Ectodermal cell (in vitro differentiated cells): ENCODE measurements around the gene PKNOX2.
A peak's percentile ranks its signal among the peaks of the same experiment; 100 is the strongest.

ENCODE experiments used
- H3K27ac ChIP-seq: 2 replicates; pipeline ENCODE4 v1.7.0; 2013; ENCODE audit warnings: mild to moderate bottlenecking, low read depth, low read length; ENCODE audit not compliant: insufficient read depth, poor library complexity, severe bottlenecking
- H3K27me3 ChIP-seq: 2 replicates; pipeline ENCODE4 v1.7.0; 2013; ENCODE audit warnings: mild to moderate bottlenecking, low read length; ENCODE audit not compliant: insufficient read depth, control insufficient read depth, poor library complexity, severe bottlenecking
- H3K36me3 ChIP-seq: one replicate; pipeline ENCODE4 v1.7.0; 2013; ENCODE audit warnings: low read length; ENCODE audit not compliant: control insufficient read depth, insufficient read depth
- H3K4me1 ChIP-seq: one replicate; pipeline ENCODE4 v1.7.0; 2013; ENCODE audit warnings: low read length; ENCODE audit not compliant: control insufficient read depth, insufficient read depth
- H3K4me3 ChIP-seq: 2 replicates; pipeline ENCODE4 v1.7.0; 2013; ENCODE audit warnings: low read depth, low read length, control low read depth; ENCODE audit not compliant: insufficient read depth
- H3K9me3 ChIP-seq: 2 replicates; pipeline ENCODE4 v1.7.0; 2013; ENCODE audit warnings: mild to moderate bottlenecking, low read length, moderate library complexity; ENCODE audit not compliant: control insufficient read depth
- WGBS, 2 experiments: methylation state at CpG; one replicate each; pipeline ENCODE4 v1.1.7; 2013; ENCODE audit warnings: missing lambda C conversion rate in 2 of 2; 5-methylcytosine and 5-hydroxymethylcytosine counted together

The PKNOX2 gene

DNA sequence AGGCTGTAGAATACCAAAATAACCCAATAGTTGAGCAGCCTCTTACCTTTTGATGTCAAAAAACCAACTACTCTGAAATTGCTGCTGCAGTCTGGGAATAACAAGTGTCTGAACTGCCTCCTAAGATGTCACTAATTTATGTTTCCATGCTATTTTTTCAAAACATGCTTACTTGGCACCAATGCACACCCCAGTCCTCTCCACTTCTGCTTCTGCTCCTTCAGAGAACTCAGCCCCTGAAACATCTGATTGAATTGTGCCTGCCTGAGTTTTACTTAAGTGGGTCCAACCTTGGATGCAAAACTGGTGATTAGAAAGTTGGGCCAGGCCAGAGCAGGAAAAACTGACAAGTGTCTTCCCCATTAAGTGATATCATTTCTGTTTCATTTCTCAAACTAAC lies 28.6 kb upstream of the PKNOX2 start:
- no peaks in the 10 kb centered on the region for H3K9me3 ChIP-seq

DNA sequence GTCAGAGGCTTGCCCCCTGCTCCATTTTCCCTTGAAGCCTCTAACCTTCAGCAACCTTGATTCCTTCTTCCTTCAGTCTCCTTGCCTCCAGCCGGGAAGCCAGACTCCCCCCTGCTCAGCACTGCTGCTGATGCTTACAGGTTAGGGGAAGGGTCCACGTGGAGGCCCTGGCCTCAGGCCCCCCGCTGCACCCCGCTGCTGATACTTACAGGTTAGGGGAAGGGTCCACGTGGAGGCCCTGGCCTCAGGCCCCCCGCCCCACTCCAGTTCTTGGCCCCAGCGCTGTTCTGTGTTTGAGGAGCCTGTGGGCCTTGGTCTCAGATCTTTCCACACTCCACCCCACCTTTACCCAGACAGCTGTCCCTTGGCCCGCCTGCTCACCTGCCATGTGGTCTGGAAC lies 25.6 kb upstream of the PKNOX2 start:
- Histone ChIP-seq H3K27me3 (no peaks in the 10 kb centered on the region), H3K9me3 (no peaks in the 10 kb centered on the region), H3K4me3 (no peak overlapping the region), H3K27ac (no peak overlapping the region), H3K36me3 (no peaks in the 10 kb centered on the region), H3K4me1 (peaks cover 50% of the 10 kb centered on the region)
- WGBS, 2 experiments, result 86 to 88% methylated on average over 8 of the region's 8 CpGs

More for the DNA sequence above, 28.6 kb upstream of the PKNOX2 start:
- no peaks in the 10 kb centered on the region for H3K27me3 ChIP-seq
- no peak overlapping the region for H3K27ac ChIP-seq
- H3K4me1 ChIP-seq, result peaks cover 36% of the 10 kb centered on the region
- no peak overlapping the region for H3K4me3 ChIP-seq
- no peaks in the 10 kb centered on the region for H3K36me3 ChIP-seq

DNA sequence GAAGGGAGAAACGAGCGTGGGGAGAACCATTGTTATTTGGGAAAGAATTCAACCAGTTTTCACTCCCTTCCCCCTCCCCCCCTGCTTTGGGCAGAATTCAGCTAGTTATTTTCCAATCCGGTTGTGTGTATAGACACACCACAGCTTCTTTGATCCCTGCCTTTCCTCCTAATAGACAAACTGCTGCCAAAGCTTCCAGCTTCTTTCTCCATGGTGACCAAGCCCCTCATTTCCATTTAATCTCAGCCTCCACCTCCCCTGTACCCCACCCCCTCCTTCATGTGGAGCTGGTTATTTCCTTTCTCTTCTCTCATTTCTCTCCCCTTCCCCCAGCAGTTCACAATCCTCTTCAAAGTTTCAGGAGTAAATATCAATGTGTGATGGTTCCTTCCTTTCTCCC lies 24.8 kb upstream of the PKNOX2 start:
- H3K27ac ChIP-seq, result peak overlapping the region; percentile 80

DNA sequence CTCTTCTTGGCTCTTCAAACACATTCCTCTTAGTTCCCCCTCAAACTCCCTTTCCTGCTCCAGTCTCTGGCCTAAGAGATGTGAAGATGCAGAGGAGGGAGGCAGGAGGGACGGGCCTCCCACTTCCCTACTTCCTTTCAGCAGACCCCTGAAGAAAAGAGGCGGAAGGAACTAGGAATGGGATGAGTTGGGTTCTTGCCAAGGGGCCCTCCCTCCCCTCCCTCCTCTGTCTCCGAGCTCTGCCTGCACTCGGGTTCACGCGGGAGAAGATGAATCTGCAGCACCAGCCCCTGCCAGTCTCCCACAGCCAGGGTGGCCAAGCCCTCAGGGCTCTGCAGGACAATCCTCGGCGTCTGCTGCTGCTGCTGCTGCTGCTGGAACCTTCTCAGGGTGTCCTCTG lies 24.3 kb upstream of the PKNOX2 start:
- 43 to 50% methylated on average over 6 to 8 of the region's 8 CpGs for WGBS, 2 experiments
- H3K9me3 ChIP-seq, result no peaks in the 10 kb centered on the region

More for the DNA sequence above, 24.8 kb upstream of the PKNOX2 start:
- H3K4me1 ChIP-seq, result peaks cover 50% of the 10 kb centered on the region
- 42 to 49% methylated on average over 3 of the region's 3 CpGs for WGBS, 2 experiments
- H3K9me3 ChIP-seq, result no peaks in the 10 kb centered on the region
- no peaks in the 10 kb centered on the region for H3K27me3 ChIP-seq
- no peak overlapping the region for H3K4me3 ChIP-seq
- H3K36me3 ChIP-seq, result no peaks in the 10 kb centered on the region

DNA sequence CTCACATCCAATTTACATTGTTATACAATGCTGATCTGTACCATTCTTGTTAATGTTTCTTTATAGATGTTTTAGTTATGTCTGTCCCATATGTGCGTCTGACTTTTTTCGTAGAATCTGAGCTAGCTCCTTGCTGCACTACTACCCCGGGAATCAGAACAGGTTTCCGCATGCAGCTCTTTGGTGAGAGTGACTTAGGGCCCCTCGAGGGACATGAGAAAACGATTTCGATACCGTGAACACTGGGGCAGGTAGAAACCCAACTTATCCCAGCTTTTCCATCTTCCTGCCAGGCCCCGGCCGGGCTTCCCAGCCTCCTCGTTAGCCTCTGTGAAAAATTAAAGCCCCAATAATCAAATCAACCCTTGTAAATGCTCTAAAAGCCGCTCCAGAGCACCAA lies 23.4 kb upstream of the PKNOX2 start:
- H3K9me3 ChIP-seq, result no peaks in the 10 kb centered on the region
- no peaks in the 10 kb centered on the region for H3K36me3 ChIP-seq
- no peak overlapping the region for H3K4me3 ChIP-seq
- no peak overlapping the region for H3K27ac ChIP-seq
- 19 to 22% methylated on average over 12 of the region's 12 CpGs for WGBS, 2 experiments
- H3K4me1 ChIP-seq, result peaks cover 50% of the 10 kb centered on the region
- no peaks in the 10 kb centered on the region for H3K27me3 ChIP-seq

More for the DNA sequence above, 24.3 kb upstream of the PKNOX2 start:
- Histone ChIP-seq H3K27ac (peak overlapping the region; percentile 80), H3K27me3 (no peaks in the 10 kb centered on the region), H3K36me3 (no peaks in the 10 kb centered on the region), H3K4me3 (no peak overlapping the region), H3K4me1 (peaks cover 50% of the 10 kb centered on the region)

DNA sequence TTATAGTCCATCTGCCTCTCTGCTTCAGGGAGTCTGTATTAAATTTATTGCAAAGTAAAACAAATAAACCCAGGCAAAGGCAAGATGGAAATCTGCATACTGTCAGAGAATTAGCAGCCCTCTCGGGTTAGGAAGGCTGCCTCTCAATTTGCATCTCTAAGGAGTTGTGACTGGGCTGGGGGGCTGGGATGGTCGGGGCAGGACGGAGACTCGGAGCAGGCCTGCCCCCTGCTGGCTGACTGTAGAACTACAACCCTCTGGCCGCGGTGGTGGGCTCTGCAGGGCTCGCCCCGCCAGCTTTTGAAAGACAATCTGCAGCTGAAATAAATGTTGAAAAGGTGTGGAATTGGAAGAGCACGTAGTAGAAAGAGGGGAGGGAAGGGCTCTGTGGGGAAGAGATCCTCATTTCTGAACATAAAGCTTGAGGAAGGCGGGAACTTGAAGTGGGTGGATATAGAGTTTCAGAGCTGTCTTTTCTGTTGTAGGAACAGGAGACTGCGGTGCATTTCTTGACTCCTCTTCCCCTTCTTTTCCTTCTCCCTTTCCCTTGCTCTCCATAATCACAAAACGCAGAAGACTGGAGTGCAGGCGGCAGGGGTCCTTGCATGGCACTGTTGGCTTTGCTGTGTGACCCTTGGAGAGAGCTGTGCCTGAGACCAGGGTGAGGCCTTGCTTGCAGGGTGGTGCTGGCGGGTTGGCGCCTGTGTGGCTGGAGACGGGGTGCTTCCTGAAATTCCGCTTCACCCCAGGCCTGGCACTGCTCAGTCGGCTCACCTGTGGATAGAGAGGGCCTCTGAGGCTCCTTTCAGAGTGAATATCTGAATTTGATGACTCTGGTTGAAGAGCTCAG lies 22.6 kb upstream of the PKNOX2 start:
- WGBS, 2 experiments, result 37 to 38% methylated on average over 18 of the region's 18 CpGs
- Histone ChIP-seq H3K9me3 (no peaks in the 10 kb centered on the region), H3K36me3 (no peaks in the 10 kb centered on the region), H3K4me1 (peaks cover 50% of the 10 kb centered on the region), H3K27me3 (no peaks in the 10 kb centered on the region), H3K27ac (no peak overlapping the region), H3K4me3 (no peak overlapping the region)

DNA sequence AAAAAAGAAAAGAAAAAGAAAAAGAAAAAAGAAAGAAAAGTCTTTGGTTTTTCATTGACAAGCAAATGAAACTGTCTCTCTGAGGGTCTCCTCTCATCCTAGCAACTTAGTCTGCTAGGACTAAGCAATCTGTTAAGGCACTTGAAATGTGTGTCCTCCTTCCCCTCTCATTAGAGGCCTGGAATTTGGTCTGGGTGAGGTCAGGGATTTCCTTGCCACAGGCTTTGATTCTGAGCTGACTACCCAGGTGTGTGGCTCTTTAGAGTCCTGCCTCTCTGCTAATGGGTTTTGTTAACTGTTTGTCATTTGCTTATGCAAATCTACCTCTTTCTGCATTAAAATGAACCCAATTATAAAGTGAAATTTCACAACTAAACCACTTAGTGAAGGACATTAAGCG lies 18.3 kb upstream of the PKNOX2 start:
- Histone ChIP-seq H3K9me3 (no peaks in the 10 kb centered on the region), H3K36me3 (no peaks in the 10 kb centered on the region), H3K27ac (no peak overlapping the region), H3K4me3 (no peak overlapping the region), H3K4me1 (peaks cover 11% of the 10 kb centered on the region), H3K27me3 (no peaks in the 10 kb centered on the region)
- WGBS, 2 experiments, result 30 to 50% methylated on average over 1 of the region's 1 CpG

DNA sequence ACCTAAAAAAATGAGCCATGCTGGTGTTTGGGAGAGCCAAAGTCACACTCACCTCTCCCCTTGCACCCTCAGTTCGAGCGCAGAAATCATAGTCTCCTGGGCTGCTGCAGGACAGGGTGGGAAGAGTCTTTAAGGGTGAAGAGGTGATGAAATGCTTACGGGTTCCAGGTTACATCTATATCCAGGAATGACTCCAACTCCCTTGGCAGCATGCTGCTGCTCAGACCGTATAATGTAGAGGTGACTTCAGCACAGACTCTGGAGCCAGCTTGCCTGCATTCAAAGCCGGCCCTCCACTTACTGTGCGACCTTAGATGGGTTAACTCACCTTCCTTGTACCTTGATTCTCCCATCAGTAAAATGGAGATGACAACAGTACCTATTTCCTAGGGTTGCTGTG lies 17.3 kb upstream of the PKNOX2 start:
- Histone ChIP-seq H3K27ac (no peak overlapping the region), H3K4me3 (no peak overlapping the region), H3K4me1 (peaks cover 2% of the 10 kb centered on the region), H3K27me3 (no peaks in the 10 kb centered on the region), H3K36me3 (no peaks in the 10 kb centered on the region), H3K9me3 (no peaks in the 10 kb centered on the region)
- 86 to 92% methylated on average over 4 to 6 of the region's 6 CpGs for WGBS, 2 experiments

DNA sequence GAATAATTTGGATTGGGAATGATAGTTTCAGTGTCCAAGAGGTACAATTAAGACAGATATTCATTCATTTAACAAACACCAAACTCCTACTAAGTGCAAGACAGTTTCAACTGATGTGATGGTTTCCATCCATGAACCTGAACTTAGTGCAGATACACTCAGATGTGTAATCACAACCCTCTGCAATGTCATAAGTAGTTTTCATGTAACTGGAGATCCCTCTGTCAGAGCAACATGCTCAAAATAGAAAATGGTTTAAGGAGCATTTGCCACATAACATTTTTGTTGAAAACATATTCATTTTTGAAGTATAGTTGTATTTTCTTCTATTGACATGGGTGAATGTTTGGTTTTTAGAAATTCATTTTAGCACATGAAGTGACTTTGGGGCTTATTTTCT lies 16.5 kb upstream of the PKNOX2 start:
- H3K36me3 ChIP-seq, result no peaks in the 10 kb centered on the region
- no peak overlapping the region for H3K4me3 ChIP-seq
- H3K27me3 ChIP-seq, result no peaks in the 10 kb centered on the region
- H3K4me1 ChIP-seq, result no peaks in the 10 kb centered on the region
- H3K27ac ChIP-seq, result no peak overlapping the region
- H3K9me3 ChIP-seq, result no peaks in the 10 kb centered on the region

DNA sequence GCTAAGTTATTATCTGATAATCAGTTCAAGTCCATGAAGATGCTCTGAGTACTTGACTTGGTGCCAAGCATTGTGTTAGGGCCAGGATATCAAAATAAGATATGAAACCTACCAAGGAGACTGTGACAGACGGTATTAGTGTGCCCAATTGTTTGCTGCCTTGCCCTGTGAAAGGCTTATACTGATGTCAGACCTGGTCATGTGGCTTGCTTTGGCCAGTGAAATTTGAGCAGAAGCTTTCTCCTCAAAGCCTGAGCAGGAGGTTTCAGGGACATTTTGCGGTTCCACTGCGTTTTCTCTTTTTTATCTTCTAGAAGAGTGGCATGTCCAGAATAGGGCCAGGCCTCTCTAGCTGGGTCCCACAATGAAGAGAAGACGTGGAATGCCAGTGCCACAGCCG lies 15.8 kb upstream of the PKNOX2 start:
- no peaks in the 10 kb centered on the region for H3K9me3 ChIP-seq
- no peaks in the 10 kb centered on the region for H3K4me1 ChIP-seq
- 92 to 95% methylated on average over 5 of the region's 5 CpGs for WGBS, 2 experiments
- H3K27ac ChIP-seq, result no peak overlapping the region
- no peaks in the 10 kb centered on the region for H3K36me3 ChIP-seq
- no peaks in the 10 kb centered on the region for H3K27me3 ChIP-seq
- no peak overlapping the region for H3K4me3 ChIP-seq
